SK-N-SH (cell line): ENCODE data around the gene KCNN3. TPM values are rescaled to one million over a fixed set of nuclear protein-coding genes. Genes with fewer than 3 reads are reported as not detected.
A peak's percentile ranks its signal among the peaks of the same experiment; 100 is the strongest.

Experiments used
- CTCF ChIA-PET: fragments of 300-600, 350-600 bp; formaldehyde crosslinking; extraction: SDS; loops from one replicate; lab custom pipeline; 2021; lab: Yijun Ruan, JAX
- POLR2A ChIA-PET: fragments of 350-600 bp; sonication (Branson Sonifier 250); formaldehyde crosslinking; extraction: SDS; loops from one replicate; lab custom pipeline; 2020; ENCODE audit warnings: antibody characterized with exemption, inconsistent platforms; lab: Yijun Ruan, JAX
- DNase-seq: peaks from one replicate; pipeline ENCODE4 v3.0.0; 2012
- H2AFZ ChIP-seq: fragments of 200-600 bp; sonication (generic); 2 replicates; pipeline ENCODE4 v1.8.1; 2016; ENCODE audit warnings: antibody characterized with exemption, mild to moderate bottlenecking, low read depth
- H3F3A ChIP-seq: fragments of 200-600 bp; sonication (generic); replicated peaks from 2 replicates; pipeline ENCODE3; 2016; ENCODE audit warnings: antibody characterized with exemption, mild to moderate bottlenecking; ENCODE audit not compliant: insufficient read depth
- H3K27ac ChIP-seq, 2 experiments: fragments of 200-500 bp in 1 of 2; fragments of 200-600 bp in 1 of 2; sonication (Bioruptor generic) in 1 of 2; sonication (generic), shearing (Covaris generic) in 1 of 2; 2 replicates each; pipeline versions ENCODE4 v1.5.1 to v1.6.1; 2014 to 2016; ENCODE audit warnings: low read depth in 2 of 2, inconsistent platforms in 1 of 2, low read length in 1 of 2, mild to moderate bottlenecking in 1 of 2, mixed read lengths in 1 of 2
- H3K27me3 ChIP-seq: fragments of 200-600 bp; sonication (generic), shearing (Covaris generic); 2 replicates; pipeline ENCODE4 v1.6.1; 2016; ENCODE audit warnings: mixed run types; ENCODE audit not compliant: insufficient read depth
- H3K36me3 ChIP-seq, 2 experiments: fragments of 200-500 bp in 1 of 2; fragments of 200-600 bp in 1 of 2; sonication (Bioruptor generic) in 1 of 2; sonication (generic) in 1 of 2; replicated peaks in 1 of 2; 2 replicates each; pipeline versions ENCODE3 to v1.5.1; 2014 to 2016; ENCODE audit warnings: low read length in 1 of 2, mild to moderate bottlenecking in 1 of 2; ENCODE audit not compliant: insufficient read depth in 2 of 2, control insufficient read depth in 1 of 2
- H3K4me1 ChIP-seq, 2 experiments: fragments of 200-500 bp in 1 of 2; fragments of 200-600 bp in 1 of 2; sonication (Bioruptor generic) in 1 of 2; sonication (generic), shearing (Covaris generic) in 1 of 2; 2 replicates each; pipeline versions ENCODE4 v1.5.1 to v1.6.1; 2014 to 2016; ENCODE audit warnings: low read depth in 1 of 2, low read length in 1 of 2, mixed run types in 1 of 2; ENCODE audit not compliant: insufficient read depth in 2 of 2, control insufficient read depth in 1 of 2
- H3K4me2 ChIP-seq: fragments of 200-600 bp; sonication (generic), shearing (Covaris generic); 2 replicates; pipeline ENCODE4 v1.6.1; 2017; ENCODE audit warnings: mixed run types
- H3K4me3 ChIP-seq, 2 experiments: fragments of 200-500 bp in 1 of 2; fragments of 200-600 bp in 1 of 2; sonication (Bioruptor generic) in 1 of 2; sonication (generic), shearing (Covaris generic) in 1 of 2; 2 replicates each; pipeline versions ENCODE4 v1.5.1 to v1.8.1; 2014 to 2016; ENCODE audit warnings: low read depth in 2 of 2, inconsistent platforms in 1 of 2, low read length in 1 of 2, mild to moderate bottlenecking in 1 of 2, mixed read lengths in 1 of 2, moderate library complexity in 1 of 2
- H3K79me2 ChIP-seq: fragments of 200-600 bp; sonication (generic); 2 replicates; pipeline ENCODE4 v1.8.1; 2017; ENCODE audit warnings: mild to moderate bottlenecking; ENCODE audit not compliant: insufficient read depth
- H3K9ac ChIP-seq: fragments of 200-600 bp; sonication (generic); 2 replicates; pipeline ENCODE4 v1.6.1; 2017; ENCODE audit warnings: mixed run types
- H3K9me2 ChIP-seq: fragments of 200-600 bp; sonication (generic); 2 replicates; pipeline ENCODE4 v1.6.1; 2017; ENCODE audit warnings: mixed run types
- H3K9me3 ChIP-seq: fragments of 200-600 bp; sonication (generic); 2 replicates; pipeline ENCODE4 v1.6.1; 2017; ENCODE audit warnings: mixed run types, mild to moderate bottlenecking, moderate library complexity
- H4K20me1 ChIP-seq: fragments of 200-600 bp; sonication (generic); 2 replicates; pipeline ENCODE4 v1.6.1; 2017; ENCODE audit warnings: mild to moderate bottlenecking, mixed run types; ENCODE audit not compliant: insufficient read depth
- CHD2 ChIP-seq: fragments of 150-350 bp; IDR thresholded peaks from 2 replicates; pipeline ENCODE4 v1.6.1; 2018; ENCODE audit warnings: low read length; ENCODE audit not compliant: partially characterized antibody
- EZH2phosphoT487 ChIP-seq: fragments of 200-600 bp; sonication (generic); IDR thresholded peaks from 2 replicates; pipeline ENCODE4 v1.6.1; 2017; ENCODE audit warnings: low read depth, mixed run types, mild to moderate bottlenecking, antibody characterized with exemption, moderate library complexity, borderline replicate concordance
- FOXJ3 ChIP-seq: sonication (generic); formaldehyde crosslinking; IDR thresholded peaks from 2 replicates; pipeline ENCODE4 v1.5.1; 2020; ENCODE audit warnings: mild to moderate bottlenecking, missing genetic modification reagents
- FOXM1 ChIP-seq: IDR thresholded peaks from 2 replicates; pipeline ENCODE4 v1.4.0; 2012; ENCODE audit warnings: low read depth, mild to moderate bottlenecking
- MEF2A ChIP-seq: IDR thresholded peaks from 2 replicates; pipeline ENCODE4 v1.4.0; 2012; ENCODE audit warnings: low read depth, borderline replicate concordance
- MXI1 ChIP-seq: IDR thresholded peaks from 2 replicates; pipeline ENCODE4 v1.6.1; 2012; ENCODE audit warnings: mild to moderate bottlenecking, low read depth, low read length, improper control_type of control experiment
- NFIC ChIP-seq: IDR thresholded peaks from 2 replicates; pipeline ENCODE4 v1.4.0; 2012; ENCODE audit warnings: borderline replicate concordance
- SIN3A ChIP-seq: IDR thresholded peaks from 2 replicates; pipeline ENCODE4 v1.6.1; 2012; ENCODE audit warnings: low read depth, mild to moderate bottlenecking, low read length, moderate library complexity, borderline replicate concordance
- WGBS: methylation state at CpG from one replicate; pipeline ENCODE4 v1.1.6; 2017; ENCODE audit warnings: low lambda C conversion rate; 5-methylcytosine and 5-hydroxymethylcytosine counted together
- polyA plus RNA-seq, 3 experiments: library from polyadenylated mRNA; depleted of rRNA; stranded (reverse); fragments of >200 nt; gene quantifications; 2 replicates each; pipeline ENCODE4 v1.2.3, GENCODE V29; 2012
- TF ChIP-seq, protein P1 (sequence below): IDR thresholded peaks from 2 replicates; pipeline ENCODE4 v1.4.0; 2012; ENCODE audit warnings: low read depth
- TF ChIP-seq, protein P2 (sequence below): IDR thresholded peaks from 2 replicates; pipeline ENCODE4 v1.6.1; 2012; ENCODE audit warnings: mild to moderate bottlenecking, low read depth, low read length, moderate library complexity

KCNN3 gene
- polyA plus RNA-seq, 1 of the 3 experiments (the other 2 are of a cell fraction): 0.16 TPM

- Histone ChIP-seq H3K9me2 (no peaks in the 10 kb centered on the region), H3K4me1 (peaks cover 0 to 43% of the 10 kb centered on the region in 2 experiments; a peak in 1 of 4 replicates), H4K20me1 (no peaks in the 10 kb centered on the region), H3K4me2 (no peak overlapping the region), H3K9ac (no peak overlapping the region), H3K27me3 (no peaks in the 10 kb centered on the region; the same call in 1 of the 2 replicates), H3K9me3 (no peaks in the 10 kb centered on the region), H2AFZ (no peak overlapping the region), H3K4me3 (no peak overlapping the region), H3K27ac (no peak overlapping the region), H3K79me2 (no peaks in the 10 kb centered on the region), H3F3A (no peaks in the 10 kb centered on the region), H3K36me3 (no peaks in the 10 kb centered on the region)
- ChIA-PET CTCF (interaction anchor here (1.2 to 2.9 kb wide), 4 partner anchors 11 to 73 kb away, joined by 3 to 12 read pairs (median 8); no protein-coding TSS in a partner anchor), POLR2A (no interaction called here)
- no peak for TF ChIP-seq NFIC
- no peak for TF ChIP-seq MEF2A
- no peak for TF ChIP-seq CHD2
- TF ChIP-seq FOXM1: no peak
- TF ChIP-seq, protein P1, sequence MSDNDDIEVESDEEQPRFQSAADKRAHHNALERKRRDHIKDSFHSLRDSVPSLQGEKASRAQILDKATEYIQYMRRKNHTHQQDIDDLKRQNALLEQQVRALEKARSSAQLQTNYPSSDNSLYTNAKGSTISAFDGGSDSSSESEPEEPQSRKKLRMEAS: no peak
- TF ChIP-seq FOXJ3: no peak
- no peak for TF ChIP-seq SIN3A
- 80% methylated on average over 5 of the region's 5 CpGs for WGBS
- DNase-seq: no peak
Measured at GRCh38 chr1:154833841-154834240, 36.2 kb downstream of the KCNN3 start.

DNA sequence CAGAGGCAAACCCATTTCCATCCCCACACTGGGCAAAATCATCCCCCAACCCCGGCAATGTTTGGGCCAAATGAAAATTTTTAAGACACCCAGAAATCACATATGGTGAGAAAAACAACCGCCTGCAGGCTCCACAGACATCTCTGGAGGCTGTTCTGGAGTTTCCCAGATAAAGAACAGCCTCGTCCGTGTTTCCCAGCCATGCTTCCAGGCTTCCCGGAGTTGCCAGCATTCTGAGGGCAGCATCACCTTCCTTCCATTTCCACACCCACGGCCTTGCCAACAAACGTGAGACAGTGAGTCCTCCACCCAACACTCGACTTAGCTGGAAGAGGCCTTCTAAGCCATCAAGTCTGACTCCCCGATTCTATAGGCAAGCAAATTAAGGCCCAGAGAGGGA, 36.9 kb downstream of the KCNN3 start:
- no peak for TF ChIP-seq EZH2phosphoT487
- no peak for TF ChIP-seq MXI1
- Histone ChIP-seq H3K4me3 (no peak overlapping the region), H3K4me1 (peaks cover 0 to 38% of the 10 kb centered on the region in 2 experiments; a peak in 1 of 4 replicates), H3F3A (no peaks in the 10 kb centered on the region), H3K9me3 (no peaks in the 10 kb centered on the region), H3K4me2 (no peak overlapping the region), H4K20me1 (no peaks in the 10 kb centered on the region), H2AFZ (no peak overlapping the region), H3K27ac (peak overlapping the region in 1 of 2 experiments; percentile 51; a peak in 2 of 4 replicates), H3K9me2 (no peaks in the 10 kb centered on the region), H3K9ac (no peak overlapping the region), H3K79me2 (no peaks in the 10 kb centered on the region), H3K36me3 (no peaks in the 10 kb centered on the region), H3K27me3 (no peaks in the 10 kb centered on the region; the same call in 1 of the 2 replicates)
- DNase-seq: no peak
- CTCF ChIA-PET: interaction anchor here (1.2 to 2.9 kb wide), 3 partner anchors 35 to 73 kb away, joined by 3 to 12 read pairs (median 10); no protein-coding TSS in a partner anchor
- WGBS: 72% methylated on average over 9 of the region's 9 CpGs
- POLR2A ChIA-PET: no interaction called here

- Histone ChIP-seq H3K4me1 (peaks cover 0 to 32% of the 10 kb centered on the region in 2 experiments; a peak in 1 of 4 replicates), H3K79me2 (no peaks in the 10 kb centered on the region), H3K9me2 (no peaks in the 10 kb centered on the region), H3F3A (no peaks in the 10 kb centered on the region), H2AFZ (no peak overlapping the region), H3K9me3 (no peaks in the 10 kb centered on the region), H3K27ac (peak overlapping the region in 1 of 2 experiments; percentile 51; a peak in 2 of 4 replicates), H4K20me1 (no peaks in the 10 kb centered on the region), H3K4me3 (no peak overlapping the region), H3K27me3 (no peaks in the 10 kb centered on the region; the same call in 1 of the 2 replicates), H3K4me2 (no peak overlapping the region), H3K9ac (no peak overlapping the region), H3K36me3 (no peaks in the 10 kb centered on the region)
- ChIA-PET POLR2A (no interaction called here), CTCF (interaction anchor here (2.8 to 2.9 kb wide), 2 partner anchors 46 to 72 kb away, joined by 10 to 12 read pairs; no protein-coding TSS in a partner anchor)
- no peak for DNase-seq
- WGBS: 100% methylated on average over 2 of the region's 2 CpGs
- TF ChIP-seq, protein P2, sequence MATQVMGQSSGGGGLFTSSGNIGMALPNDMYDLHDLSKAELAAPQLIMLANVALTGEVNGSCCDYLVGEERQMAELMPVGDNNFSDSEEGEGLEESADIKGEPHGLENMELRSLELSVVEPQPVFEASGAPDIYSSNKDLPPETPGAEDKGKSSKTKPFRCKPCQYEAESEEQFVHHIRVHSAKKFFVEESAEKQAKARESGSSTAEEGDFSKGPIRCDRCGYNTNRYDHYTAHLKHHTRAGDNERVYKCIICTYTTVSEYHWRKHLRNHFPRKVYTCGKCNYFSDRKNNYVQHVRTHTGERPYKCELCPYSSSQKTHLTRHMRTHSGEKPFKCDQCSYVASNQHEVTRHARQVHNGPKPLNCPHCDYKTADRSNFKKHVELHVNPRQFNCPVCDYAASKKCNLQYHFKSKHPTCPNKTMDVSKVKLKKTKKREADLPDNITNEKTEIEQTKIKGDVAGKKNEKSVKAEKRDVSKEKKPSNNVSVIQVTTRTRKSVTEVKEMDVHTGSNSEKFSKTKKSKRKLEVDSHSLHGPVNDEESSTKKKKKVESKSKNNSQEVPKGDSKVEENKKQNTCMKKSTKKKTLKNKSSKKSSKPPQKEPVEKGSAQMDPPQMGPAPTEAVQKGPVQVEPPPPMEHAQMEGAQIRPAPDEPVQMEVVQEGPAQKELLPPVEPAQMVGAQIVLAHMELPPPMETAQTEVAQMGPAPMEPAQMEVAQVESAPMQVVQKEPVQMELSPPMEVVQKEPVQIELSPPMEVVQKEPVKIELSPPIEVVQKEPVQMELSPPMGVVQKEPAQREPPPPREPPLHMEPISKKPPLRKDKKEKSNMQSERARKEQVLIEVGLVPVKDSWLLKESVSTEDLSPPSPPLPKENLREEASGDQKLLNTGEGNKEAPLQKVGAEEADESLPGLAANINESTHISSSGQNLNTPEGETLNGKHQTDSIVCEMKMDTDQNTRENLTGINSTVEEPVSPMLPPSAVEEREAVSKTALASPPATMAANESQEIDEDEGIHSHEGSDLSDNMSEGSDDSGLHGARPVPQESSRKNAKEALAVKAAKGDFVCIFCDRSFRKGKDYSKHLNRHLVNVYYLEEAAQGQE: no peak
Measured at GRCh38 chr1:154832384-154832783, 37.7 kb downstream of the KCNN3 start.
